ENCODE results near the gene DLGAP1.

DNA sequence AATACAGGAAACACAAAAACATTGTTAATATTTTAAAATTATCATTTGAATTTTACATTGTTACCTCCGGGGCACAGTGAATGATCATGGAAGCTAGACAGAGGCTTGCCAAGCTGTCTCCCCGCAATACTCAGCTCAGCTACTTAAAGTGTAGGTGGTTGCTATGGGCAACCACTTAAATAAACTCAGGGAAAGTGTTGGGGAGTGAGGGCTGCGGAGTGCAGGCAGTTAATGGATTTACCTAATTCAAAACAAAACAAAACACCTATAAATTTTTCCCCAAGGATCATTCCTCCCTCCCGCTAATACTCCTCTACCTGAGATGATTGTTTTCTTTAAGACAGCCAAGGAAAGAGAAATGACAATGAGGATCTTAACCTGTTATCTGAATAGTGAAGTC is 655.6 kb downstream of the DLGAP1 start:
- TF ChIP-seq, protein P1, sequence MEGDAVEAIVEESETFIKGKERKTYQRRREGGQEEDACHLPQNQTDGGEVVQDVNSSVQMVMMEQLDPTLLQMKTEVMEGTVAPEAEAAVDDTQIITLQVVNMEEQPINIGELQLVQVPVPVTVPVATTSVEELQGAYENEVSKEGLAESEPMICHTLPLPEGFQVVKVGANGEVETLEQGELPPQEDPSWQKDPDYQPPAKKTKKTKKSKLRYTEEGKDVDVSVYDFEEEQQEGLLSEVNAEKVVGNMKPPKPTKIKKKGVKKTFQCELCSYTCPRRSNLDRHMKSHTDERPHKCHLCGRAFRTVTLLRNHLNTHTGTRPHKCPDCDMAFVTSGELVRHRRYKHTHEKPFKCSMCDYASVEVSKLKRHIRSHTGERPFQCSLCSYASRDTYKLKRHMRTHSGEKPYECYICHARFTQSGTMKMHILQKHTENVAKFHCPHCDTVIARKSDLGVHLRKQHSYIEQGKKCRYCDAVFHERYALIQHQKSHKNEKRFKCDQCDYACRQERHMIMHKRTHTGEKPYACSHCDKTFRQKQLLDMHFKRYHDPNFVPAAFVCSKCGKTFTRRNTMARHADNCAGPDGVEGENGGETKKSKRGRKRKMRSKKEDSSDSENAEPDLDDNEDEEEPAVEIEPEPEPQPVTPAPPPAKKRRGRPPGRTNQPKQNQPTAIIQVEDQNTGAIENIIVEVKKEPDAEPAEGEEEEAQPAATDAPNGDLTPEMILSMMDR (IDR thresholded peaks at IDR 0.05), result no peak
- no peak for TF ChIP-seq POLR2A (IDR thresholded peaks at IDR 0.05)
- TF ChIP-seq POLR2AphosphoS5 (IDR thresholded peaks at IDR 0.05), result no peak

Data from breast epithelium (tissue), 3 donors.